Lung (tissue), 12 donors: ENCODE results near the gene SIPA1. TPM values are rescaled to one million over a fixed set of nuclear protein-coding genes. Genes with fewer than 3 reads are reported as not detected.

Experiments
- ATAC-seq: fragments of 200-7000 bp; cut with Tn5 transposase; one replicate; pipeline ENCODE4 v1.9.1; 2020; ENCODE audit warnings: moderate number of reproducible peaks; ENCODE audit not compliant: insufficient read depth, low FRiP score
- DNase-seq, 3 donors: peaks; one replicate each; pipeline ENCODE4 v3.0.0-alpha.2; 2013 to 2017
- H3K27ac ChIP-seq, 2 donors: one replicate each; pipeline ENCODE4 v1.5.1; 2013; ENCODE audit warnings: mild to moderate bottlenecking in 2 of 2, moderate library complexity in 2 of 2, control low read depth in 1 of 2, inconsistent platforms in 1 of 2, low read depth in 1 of 2, low read length in 1 of 2
- H3K27me3 ChIP-seq, 3 donors: one replicate each; pipeline ENCODE4 v1.5.1; 2013; ENCODE audit warnings: low read length in 2 of 3; ENCODE audit not compliant: control insufficient read depth in 3 of 3, insufficient read depth in 3 of 3
- H3K36me3 ChIP-seq, 4 donors: one replicate each; pipeline ENCODE4 v1.5.1; 2013; ENCODE audit warnings: low read length in 4 of 4, mild to moderate bottlenecking in 1 of 4, moderate library complexity in 1 of 4; ENCODE audit not compliant: control insufficient read depth in 4 of 4, insufficient read depth in 4 of 4
- H3K4me1 ChIP-seq, 5 donors: one replicate each; pipeline ENCODE4 v1.5.1; 2013; ENCODE audit warnings: low read length in 5 of 5, mild to moderate bottlenecking in 2 of 5, moderate library complexity in 1 of 5; ENCODE audit not compliant: control insufficient read depth in 5 of 5, insufficient read depth in 5 of 5
- H3K4me3 ChIP-seq: one replicate; pipeline ENCODE4 v1.5.1; 2013; ENCODE audit warnings: mild to moderate bottlenecking, control low read depth, moderate library complexity
- H3K9ac ChIP-seq, 2 donors: one replicate each; pipeline ENCODE4 v1.5.1; 2013; ENCODE audit warnings: low read length in 2 of 2, control low read depth in 1 of 2; ENCODE audit not compliant: insufficient read depth in 1 of 2
- H3K9me3 ChIP-seq, 4 donors: one replicate each; pipeline ENCODE4 v1.5.1; 2013; ENCODE audit warnings: low read length in 3 of 4, mild to moderate bottlenecking in 1 of 4, moderate library complexity in 1 of 4; ENCODE audit not compliant: control insufficient read depth in 4 of 4, insufficient read depth in 3 of 4
- CTCF ChIP-seq: IDR thresholded peaks from 2 replicates; pipeline ENCODE4 v1.5.1; 2012; ENCODE audit warnings: mild to moderate bottlenecking; ENCODE audit errors: control extremely low read depth, extremely low read depth
- WGBS, 2 donors: extraction: QIAGEN DNeasy Blood & Tissue Kit; methylation state at CpG; one replicate each; pipeline ENCODE4 v1.1.7; 2013; 5-methylcytosine and 5-hydroxymethylcytosine counted together
- polyA plus RNA-seq, 2 donors: library from polyadenylated mRNA; stranded (reverse); fragments of 200-250 nt; gene quantifications; one replicate each; pipeline ENCODE4 v1.2.1, GENCODE V29; 2013
- total RNA-seq, 2 donors: library from RNA; depleted of rRNA in 1 of 2; stranded (reverse); fragments of >200 nt in 1 of 2; gene quantifications; one replicate each; pipeline ENCODE4 v1.2.1, GENCODE V29; 2014 to 2021
- donor health status: control.
- donor health status: control.
- donor health status: Bipolar disorder and iron deficiency.
- donor health status: healthy.
- donor health status: DM: yes; HTN: yes; CAD: no.

SIPA1 gene
- total and polyA plus RNA-seq, 4 donors: 39.7 to 102 (median 82.8) TPM

GRCh38 chr11:65617136-65617850 lies 20.6 kb upstream of the SIPA1 start:
- Histone ChIP-seq H3K9ac (no peak overlapping the region), H3K4me1 (peaks cover 0 to 20% (median 9%) of the 10 kb centered on the region in 5 donors), H3K4me3 (no peak overlapping the region), H3K27me3 (no peaks in the 10 kb centered on the region), H3K27ac (no peak overlapping the region), H3K36me3 (peaks cover 0 to 46% (median 23%) of the 10 kb centered on the region in 4 donors), H3K9me3 (no peaks in the 10 kb centered on the region)
- no peak for ATAC-seq
- TF ChIP-seq CTCF: no peak
- 93 to 94% methylated on average over 17 of the region's 17 CpGs for WGBS, 2 donors
- no peak for DNase-seq

- Histone ChIP-seq H3K4me3 (no peak overlapping the region), H3K27me3 (no peaks in the 10 kb centered on the region), H3K4me1 (peaks cover 0 to 11% (median 6%) of the 10 kb centered on the region in 5 donors), H3K27ac (no peak overlapping the region), H3K36me3 (peaks cover 0 to 46% (median 21%) of the 10 kb centered on the region in 4 donors), H3K9me3 (no peaks in the 10 kb centered on the region), H3K9ac (no peak overlapping the region)
- no peak for TF ChIP-seq CTCF
- ATAC-seq (no peak), DNase-seq (no peak)
- 95 to 97% methylated on average over 31 to 33 of the region's 33 CpGs for WGBS, 2 donors
Observed at GRCh38 chr11:65617990-65618751, 19.7 kb upstream of the SIPA1 start.

- H3K27ac ChIP-seq: no peak overlapping the region
- peaks cover 0 to 9% (median 6%) of the 10 kb centered on the region in 5 donors for H3K4me1 ChIP-seq
- no peak for ATAC-seq
- no peak for DNase-seq
- peaks cover 0 to 52% (median 21%) of the 10 kb centered on the region in 4 donors for H3K36me3 ChIP-seq
- TF ChIP-seq CTCF: no peak
- no peaks in the 10 kb centered on the region for H3K27me3 ChIP-seq
- 95 to 98% methylated on average over 14 of the region's 14 CpGs for WGBS, 2 donors
- no peaks in the 10 kb centered on the region for H3K9me3 ChIP-seq
- no peak overlapping the region for H3K4me3 ChIP-seq
- no peak overlapping the region for H3K9ac ChIP-seq
Observed at GRCh38 chr11:65618763-65619162, 19.1 kb upstream of the SIPA1 start.
